Nephron (organoid): ENCODE measurements around the gene SLC28A1.
"Not testable (repeated sequence)": the region's sequence is repeated elsewhere in the genome, so short reads cannot be mapped to it uniquely, and the experiment has no call there.

ENCODE experiments used
- H3K27ac Mint-ChIP-seq, 3 experiments: 2 replicates each; pipeline ENCODE4 v1.8.0; 2020; ENCODE audit warnings: mixed read lengths in 3 of 3, mild to moderate bottlenecking in 2 of 3, moderate library complexity in 1 of 3
- H3K27me3 Mint-ChIP-seq: 2 replicates; pipeline ENCODE4 v1.8.0; 2021; ENCODE audit warnings: low read depth, mild to moderate bottlenecking, moderate library complexity, mixed read lengths
- H3K36me3 Mint-ChIP-seq: 2 replicates; pipeline ENCODE4 v1.8.0; 2020; ENCODE audit warnings: low read depth, mixed read lengths
- H3K4me1 Mint-ChIP-seq: 2 replicates; pipeline ENCODE4 v1.8.0; 2020; ENCODE audit warnings: mixed read lengths
- H3K4me3 Mint-ChIP-seq, 3 experiments: 2 replicates each; pipeline ENCODE4 v1.8.0; 2020; ENCODE audit warnings: mild to moderate bottlenecking in 3 of 3, mixed read lengths in 3 of 3, moderate library complexity in 2 of 3
- H3K9me3 Mint-ChIP-seq: 2 replicates; pipeline ENCODE4 v1.8.0; 2020; ENCODE audit warnings: mixed read lengths
- TF ChIP-seq, protein P1 (sequence below), 3 experiments: fragments of 200-600 bp; sonication (generic); IDR thresholded peaks; one replicate each; pipeline ENCODE4 v1.5.0; 2021; ENCODE audit warnings: antibody characterized with exemption in 3 of 3; ENCODE audit not compliant: unreplicated experiment in 3 of 3

SLC28A1 gene

DNA sequence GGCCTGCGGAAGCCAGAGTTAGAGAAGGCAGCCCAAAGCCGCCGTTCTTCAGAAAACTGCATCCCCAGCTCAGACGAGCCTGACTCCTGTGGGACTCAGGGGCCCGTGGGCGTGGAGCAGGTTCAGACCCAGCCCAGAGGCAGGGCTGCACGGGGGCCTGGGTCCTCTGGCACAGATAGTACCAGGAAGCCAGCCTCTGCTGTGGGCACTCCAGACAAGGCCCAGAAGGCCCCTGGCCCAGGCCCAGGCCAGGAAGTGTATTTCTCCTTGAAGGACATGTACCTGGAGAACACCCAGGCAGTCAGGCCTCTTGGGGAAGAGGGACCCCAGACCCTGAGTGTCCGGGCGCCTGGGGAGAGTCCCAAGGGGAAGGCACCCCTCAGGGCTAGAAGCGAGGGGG, 44.2 kb upstream of the SLC28A1 start:
- Mint-ChIP-seq H3K4me1 (peaks cover 34% of the 10 kb centered on the region), H3K27me3 (peaks cover 5% of the 10 kb centered on the region), H3K27ac (no peak overlapping the region), H3K4me3 (no peak overlapping the region), H3K9me3 (peaks cover 1% of the 10 kb centered on the region), H3K36me3 (peaks cover 5% of the 10 kb centered on the region)
- TF ChIP-seq, protein P1, sequence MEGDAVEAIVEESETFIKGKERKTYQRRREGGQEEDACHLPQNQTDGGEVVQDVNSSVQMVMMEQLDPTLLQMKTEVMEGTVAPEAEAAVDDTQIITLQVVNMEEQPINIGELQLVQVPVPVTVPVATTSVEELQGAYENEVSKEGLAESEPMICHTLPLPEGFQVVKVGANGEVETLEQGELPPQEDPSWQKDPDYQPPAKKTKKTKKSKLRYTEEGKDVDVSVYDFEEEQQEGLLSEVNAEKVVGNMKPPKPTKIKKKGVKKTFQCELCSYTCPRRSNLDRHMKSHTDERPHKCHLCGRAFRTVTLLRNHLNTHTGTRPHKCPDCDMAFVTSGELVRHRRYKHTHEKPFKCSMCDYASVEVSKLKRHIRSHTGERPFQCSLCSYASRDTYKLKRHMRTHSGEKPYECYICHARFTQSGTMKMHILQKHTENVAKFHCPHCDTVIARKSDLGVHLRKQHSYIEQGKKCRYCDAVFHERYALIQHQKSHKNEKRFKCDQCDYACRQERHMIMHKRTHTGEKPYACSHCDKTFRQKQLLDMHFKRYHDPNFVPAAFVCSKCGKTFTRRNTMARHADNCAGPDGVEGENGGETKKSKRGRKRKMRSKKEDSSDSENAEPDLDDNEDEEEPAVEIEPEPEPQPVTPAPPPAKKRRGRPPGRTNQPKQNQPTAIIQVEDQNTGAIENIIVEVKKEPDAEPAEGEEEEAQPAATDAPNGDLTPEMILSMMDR (IDR thresholded peaks at IDR 0.05; ENCODE audit: unreplicated experiment in 3 of 3), result no peak

DNA sequence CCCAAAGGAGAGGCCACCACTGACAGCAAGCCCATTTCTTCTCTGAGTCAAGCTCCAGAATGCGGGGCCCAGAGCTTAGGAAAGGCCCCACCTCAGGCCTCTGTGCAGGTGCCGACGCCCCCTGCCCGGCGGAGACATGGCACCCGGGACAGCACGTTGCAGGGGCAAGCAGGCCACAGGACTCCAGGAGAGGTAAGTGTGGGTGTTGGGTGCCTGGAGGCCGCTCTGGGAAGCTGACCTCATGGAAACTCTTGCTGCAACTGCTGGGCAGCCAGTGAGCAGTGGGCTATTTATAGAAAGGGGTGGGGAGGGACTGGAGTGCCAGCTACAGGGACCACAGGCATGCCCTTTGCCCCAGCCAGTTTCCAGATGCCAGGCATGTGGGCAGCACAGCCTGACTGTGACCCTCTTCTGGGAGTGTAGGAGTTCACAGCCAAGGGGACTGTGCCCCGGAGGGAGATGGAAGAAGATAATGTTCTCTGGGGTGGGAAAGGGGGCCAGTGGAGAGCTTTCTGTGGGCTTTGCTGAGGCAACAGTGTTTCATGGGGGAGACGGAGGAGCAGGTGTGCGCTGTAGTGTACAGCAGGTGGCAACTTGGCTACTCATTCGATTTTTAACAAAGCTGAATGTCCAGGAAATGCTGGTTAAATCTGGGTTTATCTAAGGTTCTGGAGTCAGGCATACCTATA, 43.6 kb upstream of the SLC28A1 start:
- H3K4me1 Mint-ChIP-seq, result peaks cover 31% of the 10 kb centered on the region
- no peak overlapping the region for H3K4me3 Mint-ChIP-seq

DNA sequence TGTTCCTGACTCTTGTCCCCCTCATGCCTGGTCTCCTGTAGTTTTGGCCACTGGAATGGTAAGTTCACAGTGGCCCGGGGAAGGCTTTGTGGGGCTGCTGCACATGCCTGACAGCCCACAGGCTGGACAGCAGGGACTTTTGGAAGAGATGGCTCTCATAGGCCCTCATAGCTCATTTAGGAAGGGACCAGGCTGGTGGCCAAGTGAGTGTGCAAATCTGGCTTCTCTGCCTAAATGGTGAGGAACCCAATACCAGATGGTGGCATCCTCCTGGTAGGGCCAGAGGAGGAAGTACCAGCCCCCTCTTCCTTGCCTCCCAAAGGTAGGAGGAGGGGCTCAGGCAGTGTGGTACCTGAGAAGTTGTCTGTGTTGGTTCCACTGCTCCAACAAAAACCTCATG, 41.7 kb upstream of the SLC28A1 start:
- peaks cover 22% of the 10 kb centered on the region for H3K36me3 Mint-ChIP-seq
- TF ChIP-seq, protein P1 (IDR thresholded peaks at IDR 0.05; ENCODE audit: unreplicated experiment in 3 of 3), result no peak
- H3K27me3 Mint-ChIP-seq, result no peaks in the 10 kb centered on the region
- H3K9me3 Mint-ChIP-seq, result peaks cover 21% of the 10 kb centered on the region
- H3K4me1 Mint-ChIP-seq, result peaks cover 12% of the 10 kb centered on the region
- H3K4me3 Mint-ChIP-seq, result no peak overlapping the region
- H3K27ac Mint-ChIP-seq, result no peak overlapping the region

More for the DNA sequence above, 43.6 kb upstream of the SLC28A1 start:
- TF ChIP-seq, protein P1 (IDR thresholded peaks at IDR 0.05; ENCODE audit: unreplicated experiment in 3 of 3), result no peak
- peaks cover 9% of the 10 kb centered on the region for H3K36me3 Mint-ChIP-seq
- peaks cover 5% of the 10 kb centered on the region for H3K9me3 Mint-ChIP-seq
- peak overlapping the region in 2 of 3 experiments; percentile 19 to 73 for H3K27ac Mint-ChIP-seq
- H3K27me3 Mint-ChIP-seq, result peaks cover 3% of the 10 kb centered on the region

DNA sequence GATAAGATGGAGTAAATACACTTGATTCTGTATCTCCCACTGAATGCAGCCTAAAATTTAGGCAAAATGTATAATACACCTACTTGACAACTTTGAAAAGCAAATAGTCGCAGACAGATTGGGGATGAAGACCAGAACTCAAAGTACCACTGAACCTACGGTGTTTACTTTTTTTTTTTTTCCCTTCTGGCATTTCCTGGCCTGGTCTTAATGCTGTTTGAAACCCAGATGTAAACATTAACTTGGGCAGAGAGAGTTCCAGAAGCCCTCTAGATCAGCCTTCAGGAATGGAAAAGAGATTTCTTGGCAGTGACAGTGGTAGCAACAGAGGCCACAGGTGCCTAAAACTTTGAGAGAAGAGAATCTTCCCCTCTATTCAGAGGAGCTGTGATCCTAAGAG, 39.5 kb upstream of the SLC28A1 start:
- no peak overlapping the region for H3K27ac Mint-ChIP-seq
- no peak overlapping the region for H3K4me3 Mint-ChIP-seq
- peaks cover 26% of the 10 kb centered on the region for H3K36me3 Mint-ChIP-seq
- H3K4me1 Mint-ChIP-seq, result peaks cover 9% of the 10 kb centered on the region
- peaks cover 23% of the 10 kb centered on the region for H3K9me3 Mint-ChIP-seq
- H3K27me3 Mint-ChIP-seq, result no peaks in the 10 kb centered on the region
- TF ChIP-seq, protein P1 (IDR thresholded peaks at IDR 0.05; ENCODE audit: unreplicated experiment in 3 of 3), result no peak

DNA sequence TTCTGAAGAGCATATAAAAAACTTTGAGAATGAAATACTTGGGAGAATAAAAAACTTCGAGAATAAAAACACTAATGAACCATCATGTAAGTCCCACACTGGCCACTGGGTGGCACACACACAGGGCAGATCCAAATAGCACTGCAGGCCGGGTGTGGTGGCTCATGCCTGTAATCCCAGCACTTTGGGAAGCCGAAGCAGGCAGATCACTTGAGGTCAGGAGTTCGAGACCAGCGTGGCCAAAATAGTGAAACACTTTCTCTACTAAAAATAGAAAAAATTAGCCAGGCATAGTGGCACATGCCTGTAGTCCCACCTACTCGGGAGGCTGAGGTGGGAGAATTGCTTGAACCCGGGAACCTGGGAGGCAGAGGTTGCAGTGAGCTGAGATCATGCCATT, 38.8 kb upstream of the SLC28A1 start:
- TF ChIP-seq, protein P1 (IDR thresholded peaks at IDR 0.05; ENCODE audit: unreplicated experiment in 3 of 3), result peak; percentile 24 to 41 (median 26)
- Mint-ChIP-seq H3K9me3 (peaks cover 23% of the 10 kb centered on the region), H3K36me3 (peaks cover 26% of the 10 kb centered on the region)
- not testable (repeated sequence) for H3K4me1 Mint-ChIP-seq, H3K27me3 Mint-ChIP-seq, H3K4me3 Mint-ChIP-seq, H3K27ac Mint-ChIP-seq

DNA sequence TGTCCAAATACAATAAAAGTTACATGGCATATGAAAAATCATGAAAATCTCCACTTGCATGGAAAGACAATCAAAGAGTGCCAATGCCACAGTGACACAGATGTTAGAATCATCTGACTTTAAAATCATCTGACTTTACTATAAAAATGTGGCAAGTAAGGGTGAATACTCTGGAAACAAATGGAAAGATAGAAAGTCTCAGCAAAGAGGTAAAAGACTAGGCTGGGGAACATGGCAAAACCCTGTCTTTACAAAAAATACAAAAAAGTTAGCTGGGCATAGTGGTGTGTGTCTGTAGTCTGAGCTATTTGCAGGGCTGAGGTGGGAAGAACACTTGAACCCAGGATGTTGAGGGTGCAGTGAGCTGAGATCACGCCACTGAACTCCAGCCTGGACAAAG, 38.2 kb upstream of the SLC28A1 start:
- H3K27ac Mint-ChIP-seq, result no peak overlapping the region
- peaks cover 26% of the 10 kb centered on the region for H3K36me3 Mint-ChIP-seq
- H3K9me3 Mint-ChIP-seq, result peaks cover 23% of the 10 kb centered on the region
- no peak overlapping the region for H3K4me3 Mint-ChIP-seq
- TF ChIP-seq, protein P1 (IDR thresholded peaks at IDR 0.05; ENCODE audit: unreplicated experiment in 3 of 3), result no peak
- H3K27me3 Mint-ChIP-seq, result no peaks in the 10 kb centered on the region
- peaks cover 2% of the 10 kb centered on the region for H3K4me1 Mint-ChIP-seq
